ENCODE measurements around the gene BARHL1.

GRCh38 chr9:132556235-132556634 is 26.2 kb upstream of the BARHL1 start:
- TF ChIP-seq CTCF (IDR thresholded peaks at IDR 0.05; ENCODE audit: insufficient read depth, low read length, poor library complexity, severe bottlenecking) = no peak
- TF ChIP-seq EZH2phosphoT487 (conservative IDR thresholded peaks at IDR 0.05; ENCODE audit: low read length) = no peak

Measured in SU-DHL-6 (cell line).